GM23338 (cell line): ENCODE results near the gene TMEM179. TPM values are rescaled to one million over a fixed set of nuclear protein-coding genes. Genes with fewer than 3 reads are reported as not detected.

ENCODE experiments used
- ATAC-seq: fragments of 200-7000 bp; cut with Tn5 transposase; 3 replicates; pipeline ENCODE4 v1.9.1; 2020
- DNase-seq: peaks from one replicate; pipeline ENCODE4 v3.0.0-alpha.2; 2015; ENCODE audit warnings: low spot score
- H2AFZ ChIP-seq: fragments of 200-600 bp; sonication (generic); 2 replicates; pipeline ENCODE4 v1.8.0; 2016; ENCODE audit warnings: antibody characterized with exemption, mild to moderate bottlenecking, moderate library complexity
- H3F3A ChIP-seq: fragments of 200-600 bp; sonication (generic); replicated peaks from 2 replicates; pipeline ENCODE4 v1.8.0; 2017; ENCODE audit warnings: antibody characterized with exemption, mixed run types, low read depth
- H3K27ac ChIP-seq: fragments of 200-600 bp; sonication (generic); 2 replicates; pipeline ENCODE4 v1.6.1; 2016; ENCODE audit warnings: low read depth
- H3K27me3 ChIP-seq: fragments of 200-600 bp; sonication (generic); 2 replicates; pipeline ENCODE4 v1.8.0; 2016; ENCODE audit warnings: mild to moderate bottlenecking, mixed run types, moderate library complexity; ENCODE audit not compliant: insufficient read depth
- H3K36me3 ChIP-seq: fragments of 200-600 bp; sonication (generic); 2 replicates; pipeline ENCODE4 v1.8.0; 2016; ENCODE audit warnings: mild to moderate bottlenecking; ENCODE audit not compliant: insufficient read depth
- H3K4me1 ChIP-seq: fragments of 200-600 bp; sonication (generic); 2 replicates; pipeline ENCODE4 v1.8.0; 2016; ENCODE audit warnings: mild to moderate bottlenecking, moderate library complexity; ENCODE audit not compliant: insufficient read depth
- H3K4me2 ChIP-seq: fragments of 200-600 bp; sonication (generic); 2 replicates; pipeline ENCODE4 v1.7.1; 2017; ENCODE audit warnings: mixed run types
- H3K4me3 ChIP-seq: fragments of 200-600 bp; sonication (generic); 2 replicates; pipeline ENCODE4 v1.6.1; 2016; ENCODE audit warnings: mixed run types
- H3K79me2 ChIP-seq: fragments of 200-600 bp; sonication (generic); replicated peaks from 2 replicates; pipeline ENCODE4 v1.8.0; 2017; ENCODE audit warnings: mild to moderate bottlenecking; ENCODE audit not compliant: insufficient read depth
- H3K9me2 ChIP-seq: fragments of 200-600 bp; sonication (generic); 2 replicates; pipeline ENCODE4 v1.8.0; 2017; ENCODE audit not compliant: insufficient read depth
- H4K20me1 ChIP-seq: fragments of 200-600 bp; sonication (generic); replicated peaks from 2 replicates; pipeline ENCODE4 v1.8.0; 2017; ENCODE audit warnings: mild to moderate bottlenecking; ENCODE audit not compliant: insufficient read depth
- H3K27ac Mint-ChIP-seq: 2 replicates; pipeline ENCODE4 v1.8.0; 2020; ENCODE audit warnings: inconsistent platforms, mild to moderate bottlenecking, moderate library complexity, mixed read lengths
- H3K27me3 Mint-ChIP-seq: 3 replicates; pipeline ENCODE4 v1.8.0; 2022; ENCODE audit warnings: low read depth, mild to moderate bottlenecking, moderate library complexity, mixed read lengths, inconsistent platforms; ENCODE audit not compliant: insufficient read depth, poor library complexity
- H3K36me3 Mint-ChIP-seq: 3 replicates; pipeline ENCODE4 v1.8.0; 2021; ENCODE audit warnings: low read depth, mild to moderate bottlenecking, inconsistent platforms, moderate library complexity, mixed read lengths
- H3K4me1 Mint-ChIP-seq: 3 replicates; pipeline ENCODE4 v1.8.0; 2020; ENCODE audit warnings: mild to moderate bottlenecking, inconsistent platforms, mixed read lengths
- H3K4me3 Mint-ChIP-seq: 3 replicates; pipeline ENCODE4 v1.8.0; 2021; ENCODE audit warnings: moderate library complexity, mild to moderate bottlenecking, inconsistent platforms, mixed read lengths
- H3K9me3 Mint-ChIP-seq: 3 replicates; pipeline ENCODE4 v1.8.0; 2020; ENCODE audit warnings: moderate library complexity, mild to moderate bottlenecking, inconsistent platforms, mixed read lengths
- EZH2 ChIP-seq: fragments of 200-600 bp; sonication (generic); IDR thresholded peaks from one replicate; pipeline ENCODE4 v1.8.0; 2017; ENCODE audit warnings: antibody characterized with exemption, mild to moderate bottlenecking, low read depth; ENCODE audit not compliant: unreplicated experiment
- EZH2phosphoT487 ChIP-seq: fragments of 200-600 bp; sonication (generic); IDR thresholded peaks from one replicate; pipeline ENCODE4 v1.8.1; 2018; ENCODE audit warnings: antibody characterized with exemption; ENCODE audit not compliant: unreplicated experiment
- JUNB ChIP-seq: IDR thresholded peaks from one replicate; pipeline ENCODE4 v1.6.1; 2016; ENCODE audit warnings: antibody characterized with exemption; ENCODE audit not compliant: unreplicated experiment
- NANOG ChIP-seq: IDR thresholded peaks from 2 replicates; pipeline ENCODE4 v1.6.1; 2016; ENCODE audit warnings: antibody characterized with exemption, borderline replicate concordance
- POLR2AphosphoS5 ChIP-seq: IDR thresholded peaks from 2 replicates; pipeline ENCODE4 v1.6.1; 2016; ENCODE audit warnings: antibody characterized with exemption, low read depth
- REST ChIP-seq: IDR thresholded peaks from one replicate; pipeline ENCODE4 v1.6.1; 2018; ENCODE audit warnings: antibody characterized with exemption; ENCODE audit not compliant: unreplicated experiment
- STAT1 ChIP-seq: IDR thresholded peaks from one replicate; pipeline ENCODE4 v1.6.1; 2016; ENCODE audit warnings: antibody characterized with exemption; ENCODE audit not compliant: unreplicated experiment
- ZNF114 ChIP-seq: fragments of 250-450 bp; sonication (Bioruptor Pico); IDR thresholded peaks from 2 replicates; pipeline ENCODE4 v1.5.0; 2020; ENCODE audit warnings: mild to moderate bottlenecking, moderate library complexity
- ZNF462 ChIP-seq: fragments of 250-450 bp; sonication (Bioruptor Pico); IDR thresholded peaks from 2 replicates; pipeline ENCODE4 v1.5.0; 2020; ENCODE audit warnings: mild to moderate bottlenecking, moderate library complexity
- polyA plus RNA-seq: library from polyadenylated mRNA; unstranded; fragments of >200 nt; fragmentation: Nextera tagmentation; extraction: Ambion mirVana; gene quantifications from 2 replicates; pipeline ENCODE4 v1.2.1, GENCODE V29; 2016
- total RNA-seq: library from RNA; depleted of rRNA; stranded (reverse); fragments of >200 nt; shearing (Covaris generic); gene quantifications from 2 replicates; pipeline ENCODE4 v1.2.3, GENCODE V29; 2014
- TF ChIP-seq, protein P1 (sequence below): IDR thresholded peaks from 2 replicates; pipeline ENCODE4 v1.6.1; 2016; ENCODE audit warnings: antibody characterized with exemption
- TF ChIP-seq, protein P2 (sequence below), 2 experiments: fragments of 200-600 bp in 1 of 2; sonication (generic) in 1 of 2; conservative IDR thresholded peaks; 2 replicates each; pipeline versions ENCODE4 v1.5.1 to v1.6.1; 2016 to 2017; ENCODE audit warnings: antibody characterized with exemption in 2 of 2, low read depth in 2 of 2, mild to moderate bottlenecking in 2 of 2, moderate library complexity in 1 of 2

Gene TMEM179
- total and polyA plus RNA-seq, 2 experiments from 2014 or later, result 1.0 to 4.8 TPM

DNA sequence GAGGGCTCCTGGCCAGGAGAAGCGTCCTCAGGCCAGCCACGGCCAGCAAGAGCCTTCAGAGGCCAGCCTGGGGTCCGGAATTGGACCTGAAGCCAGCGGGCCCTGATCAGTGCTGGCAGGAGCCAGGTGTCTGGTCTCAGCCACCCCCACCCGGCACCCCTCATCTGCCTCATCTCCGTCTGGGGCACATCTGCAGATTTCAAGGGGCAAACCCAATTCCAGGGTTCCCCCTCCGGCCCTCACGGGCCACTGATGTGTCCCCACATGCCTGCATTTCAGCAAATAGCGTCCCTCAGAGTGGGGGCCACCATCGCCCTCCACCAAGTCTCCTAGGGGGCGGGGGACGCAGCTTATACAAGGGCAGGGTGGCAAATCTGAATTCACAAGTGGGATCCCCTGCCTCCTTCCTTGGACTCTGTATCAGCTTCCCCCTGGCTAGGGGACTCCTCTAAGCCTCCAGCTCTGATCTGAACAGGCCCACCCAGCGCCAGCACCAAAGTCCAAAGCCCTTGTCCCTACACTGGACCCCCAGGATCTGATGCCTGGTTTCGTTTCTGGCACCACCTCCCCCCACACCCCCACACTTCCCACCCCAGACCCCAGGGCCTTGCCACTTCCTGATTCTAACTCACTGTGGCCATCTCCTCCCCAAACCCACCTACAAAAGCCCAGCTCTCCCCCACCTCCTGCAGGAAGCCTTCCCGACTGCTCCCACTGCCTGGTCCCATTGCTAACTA, 10.1 kb downstream of the TMEM179 start:
- H3K79me2 ChIP-seq, result no peaks in the 10 kb centered on the region
- no peak overlapping the region for H2AFZ ChIP-seq
- H3K27me3 Mint-ChIP-seq, result peaks cover 11% of the 10 kb centered on the region
- no peak for DNase-seq
- no peak overlapping the region for H3K4me3 Mint-ChIP-seq
- H3K4me3 ChIP-seq, result no peak overlapping the region
- no peaks in the 10 kb centered on the region for H3K36me3 ChIP-seq
- TF ChIP-seq ZNF462 (CRISPR knock-in tag) (no peak), ZNF114 (no peak), NANOG (no peak), JUNB (no peak), STAT1 (no peak), POLR2AphosphoS5 (no peak), REST (no peak), EZH2phosphoT487 (no peak), EZH2 (no peak)
- TF ChIP-seq, protein P1, sequence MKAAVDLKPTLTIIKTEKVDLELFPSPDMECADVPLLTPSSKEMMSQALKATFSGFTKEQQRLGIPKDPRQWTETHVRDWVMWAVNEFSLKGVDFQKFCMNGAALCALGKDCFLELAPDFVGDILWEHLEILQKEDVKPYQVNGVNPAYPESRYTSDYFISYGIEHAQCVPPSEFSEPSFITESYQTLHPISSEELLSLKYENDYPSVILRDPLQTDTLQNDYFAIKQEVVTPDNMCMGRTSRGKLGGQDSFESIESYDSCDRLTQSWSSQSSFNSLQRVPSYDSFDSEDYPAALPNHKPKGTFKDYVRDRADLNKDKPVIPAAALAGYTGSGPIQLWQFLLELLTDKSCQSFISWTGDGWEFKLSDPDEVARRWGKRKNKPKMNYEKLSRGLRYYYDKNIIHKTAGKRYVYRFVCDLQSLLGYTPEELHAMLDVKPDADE, result no peak
- TF ChIP-seq, protein P2, sequence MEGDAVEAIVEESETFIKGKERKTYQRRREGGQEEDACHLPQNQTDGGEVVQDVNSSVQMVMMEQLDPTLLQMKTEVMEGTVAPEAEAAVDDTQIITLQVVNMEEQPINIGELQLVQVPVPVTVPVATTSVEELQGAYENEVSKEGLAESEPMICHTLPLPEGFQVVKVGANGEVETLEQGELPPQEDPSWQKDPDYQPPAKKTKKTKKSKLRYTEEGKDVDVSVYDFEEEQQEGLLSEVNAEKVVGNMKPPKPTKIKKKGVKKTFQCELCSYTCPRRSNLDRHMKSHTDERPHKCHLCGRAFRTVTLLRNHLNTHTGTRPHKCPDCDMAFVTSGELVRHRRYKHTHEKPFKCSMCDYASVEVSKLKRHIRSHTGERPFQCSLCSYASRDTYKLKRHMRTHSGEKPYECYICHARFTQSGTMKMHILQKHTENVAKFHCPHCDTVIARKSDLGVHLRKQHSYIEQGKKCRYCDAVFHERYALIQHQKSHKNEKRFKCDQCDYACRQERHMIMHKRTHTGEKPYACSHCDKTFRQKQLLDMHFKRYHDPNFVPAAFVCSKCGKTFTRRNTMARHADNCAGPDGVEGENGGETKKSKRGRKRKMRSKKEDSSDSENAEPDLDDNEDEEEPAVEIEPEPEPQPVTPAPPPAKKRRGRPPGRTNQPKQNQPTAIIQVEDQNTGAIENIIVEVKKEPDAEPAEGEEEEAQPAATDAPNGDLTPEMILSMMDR (conservative IDR thresholded peaks at IDR 0.05; ENCODE audit: low read depth in 2 of 2), result no peak
- no peaks in the 10 kb centered on the region for H4K20me1 ChIP-seq
- no peaks in the 10 kb centered on the region; the same call in 2 of the 3 replicates for H3K9me3 Mint-ChIP-seq
- no peaks in the 10 kb centered on the region for H3K9me2 ChIP-seq
- H3K4me2 ChIP-seq, result no peak overlapping the region
- no peaks in the 10 kb centered on the region; the same call in 2 of the 3 replicates for H3K36me3 Mint-ChIP-seq
- no peak overlapping the region for H3K27ac Mint-ChIP-seq
- H3K4me1 Mint-ChIP-seq, result no peaks in the 10 kb centered on the region; the same call in 2 of the 3 replicates
- no peaks in the 10 kb centered on the region for H3F3A ChIP-seq
- H3K4me1 ChIP-seq, result no peaks in the 10 kb centered on the region
- no peak for ATAC-seq
- no peaks in the 10 kb centered on the region for H3K27me3 ChIP-seq
- H3K27ac ChIP-seq, result no peak overlapping the region; the same call in 1 of the 2 replicates
